Measurements from ENCODE around the gene CABP2.
"Not testable (repeated sequence)": the region's sequence is repeated elsewhere in the genome, so short reads cannot be mapped to it uniquely, and the experiment has no call there.

The CABP2 gene

DNA sequence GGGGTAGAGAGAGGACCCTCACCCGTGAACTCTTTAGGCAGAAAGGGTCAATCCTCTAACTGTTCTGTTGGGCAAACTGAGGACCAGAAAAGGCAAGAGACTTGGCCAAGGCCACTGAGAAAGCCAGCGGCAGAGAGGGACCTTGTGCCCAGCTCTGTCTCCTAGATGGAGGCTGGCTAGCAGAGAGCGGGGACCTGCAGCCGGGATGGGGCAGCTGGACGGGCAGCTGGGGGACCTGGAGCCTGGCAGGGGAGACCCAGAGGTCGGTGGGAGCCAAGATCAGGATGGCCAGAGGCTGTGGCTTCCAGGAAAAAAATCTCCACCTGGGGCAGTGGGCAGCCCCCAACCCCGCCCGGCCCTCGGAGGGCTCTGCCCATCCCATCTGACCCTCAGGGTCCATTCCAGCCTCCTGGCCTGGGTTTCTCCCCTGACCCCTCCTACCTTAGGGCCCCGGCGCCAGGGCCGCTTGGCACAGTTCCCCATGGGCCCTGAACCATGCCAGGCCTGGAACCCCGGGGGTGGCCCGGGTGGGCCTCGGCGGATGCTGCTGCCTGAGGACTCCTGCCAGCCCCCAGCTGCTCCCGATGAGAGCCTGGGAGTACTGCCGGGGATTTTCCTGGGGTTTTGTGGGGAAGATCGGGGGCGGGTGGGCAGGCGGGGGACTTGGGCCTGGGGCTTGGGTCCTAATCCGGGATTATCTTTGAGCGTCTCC, at the start of gene CABP2:
Gene CABP2, minus strand, starts transcription at position 603 of the 712 bp plus-strand sequence. Its CDS starts 120 bp downstream, at position 483.
- no peak for DNase-seq (ENCODE audit: low read depth in 2 of 2)

GRCh38 chr11:67572747-67573419, 49.6 kb upstream of the CABP2 start:
- DNase-seq (ENCODE audit: low read depth in 2 of 2), result no peak

DNA sequence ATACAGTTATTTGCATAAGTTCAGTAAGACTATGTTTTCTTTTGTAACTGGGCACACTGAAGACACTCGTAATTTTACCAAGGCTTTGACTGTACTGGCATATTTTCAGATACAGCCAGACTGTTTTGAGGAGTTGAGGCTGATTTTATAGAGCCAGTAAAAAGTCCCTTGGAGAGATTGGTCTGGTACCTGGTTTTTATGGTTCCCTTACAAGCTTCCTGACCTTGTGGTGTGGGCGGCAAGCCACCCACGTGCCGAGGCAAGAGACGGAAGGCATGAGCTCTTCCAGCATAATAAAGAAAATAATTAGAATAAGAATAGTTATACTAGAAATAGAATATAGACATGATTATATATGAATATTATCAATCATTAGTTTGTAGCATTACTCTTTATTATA, 49.1 kb upstream of the CABP2 start:
- no peak for DNase-seq (ENCODE audit: low read depth in 2 of 2)

DNA sequence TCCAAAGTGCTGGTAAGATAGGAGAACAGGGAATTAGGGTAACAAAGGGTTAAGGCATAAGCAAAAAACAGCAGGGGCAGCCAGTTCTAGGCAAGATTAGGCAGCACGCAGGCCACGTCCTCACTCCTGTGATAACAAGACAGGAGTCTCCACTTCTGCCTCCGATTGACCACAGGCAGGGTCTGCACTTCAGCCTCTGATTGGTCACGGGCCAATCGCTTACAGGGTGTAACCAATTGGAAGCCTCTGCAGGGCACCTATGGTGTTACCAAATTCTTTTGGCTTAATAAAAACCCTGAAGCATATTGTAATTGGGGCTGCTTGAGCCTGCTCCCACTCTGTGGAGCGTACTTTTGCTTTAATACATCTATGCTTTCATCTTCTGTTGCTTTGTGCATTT, 48.2 kb upstream of the CABP2 start:
- DNase-seq (ENCODE audit: low read depth in 2 of 2), result no peak

GRCh38 chr11:67564230-67564629, 41.0 kb upstream of the CABP2 start:
- DNase-seq (ENCODE audit: low read depth in 2 of 2), result no peak

- DNase-seq (ENCODE audit: low read depth in 2 of 2), result not testable (repeated sequence)
Measured at GRCh38 chr11:67563705-67564114, 40.5 kb upstream of the CABP2 start.

- no peak for DNase-seq (ENCODE audit: low read depth in 2 of 2)
Measured at GRCh38 chr11:67562963-67563704, 39.9 kb upstream of the CABP2 start.

- no peak for DNase-seq (ENCODE audit: low read depth in 2 of 2)
Measured at GRCh38 chr11:67561971-67562619, 38.8 kb upstream of the CABP2 start.

- DNase-seq (ENCODE audit: low read depth in 2 of 2), result no peak
Measured at GRCh38 chr11:67558084-67558772, 35.0 kb upstream of the CABP2 start.

GRCh38 chr11:67556244-67556643, 33.0 kb upstream of the CABP2 start:
- no peak for DNase-seq (ENCODE audit: low read depth in 2 of 2)

DNA sequence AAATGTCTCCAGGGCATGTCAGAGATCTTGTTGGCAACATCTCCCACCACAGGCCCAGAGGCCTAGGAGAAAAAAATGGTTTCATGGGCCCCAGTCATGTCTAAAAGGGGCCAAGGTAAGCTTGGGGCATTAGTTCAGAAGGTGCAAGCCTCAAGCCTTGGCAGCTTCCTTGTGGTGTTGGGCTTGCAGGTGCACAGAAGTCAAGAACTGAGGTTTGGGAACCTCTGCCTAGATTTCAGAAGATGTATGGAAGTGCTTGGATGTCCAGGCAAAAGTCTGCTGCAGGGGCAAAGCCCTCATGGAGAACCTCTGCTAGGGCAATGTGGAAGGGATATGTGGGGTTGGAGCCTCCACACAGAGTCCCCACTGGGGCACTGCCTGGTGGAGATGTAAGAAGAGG, 28.5 kb upstream of the CABP2 start:
- not testable (repeated sequence) for DNase-seq (ENCODE audit: low read depth in 2 of 2)

DNA sequence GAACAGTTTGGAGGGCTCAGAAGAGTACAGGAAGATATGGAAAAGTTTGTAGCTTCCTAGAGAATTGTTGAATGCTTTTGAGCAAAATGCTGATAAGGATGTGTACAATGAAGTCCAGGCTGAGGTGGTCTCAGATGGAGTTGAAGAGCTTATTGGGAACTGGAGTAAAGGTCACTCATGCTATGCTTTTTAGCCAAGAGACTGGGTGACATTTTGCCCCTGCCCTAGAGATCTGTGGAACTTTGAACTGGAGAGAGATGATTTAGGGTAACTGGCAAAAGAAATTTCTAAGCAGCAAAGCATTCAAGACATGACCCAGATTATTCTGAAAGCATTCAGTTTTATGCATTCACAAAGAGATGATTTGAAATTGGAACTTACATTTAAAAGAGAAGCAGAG, 27.9 kb upstream of the CABP2 start:
- DNase-seq (ENCODE audit: low read depth in 2 of 2), result no peak

GRCh38 chr11:67548555-67549110, 25.4 kb upstream of the CABP2 start:
- no peak for DNase-seq (ENCODE audit: low read depth in 2 of 2)

- not testable (repeated sequence) for DNase-seq (ENCODE audit: low read depth in 2 of 2)
Measured at GRCh38 chr11:67548112-67548511, 24.9 kb upstream of the CABP2 start.

DNA sequence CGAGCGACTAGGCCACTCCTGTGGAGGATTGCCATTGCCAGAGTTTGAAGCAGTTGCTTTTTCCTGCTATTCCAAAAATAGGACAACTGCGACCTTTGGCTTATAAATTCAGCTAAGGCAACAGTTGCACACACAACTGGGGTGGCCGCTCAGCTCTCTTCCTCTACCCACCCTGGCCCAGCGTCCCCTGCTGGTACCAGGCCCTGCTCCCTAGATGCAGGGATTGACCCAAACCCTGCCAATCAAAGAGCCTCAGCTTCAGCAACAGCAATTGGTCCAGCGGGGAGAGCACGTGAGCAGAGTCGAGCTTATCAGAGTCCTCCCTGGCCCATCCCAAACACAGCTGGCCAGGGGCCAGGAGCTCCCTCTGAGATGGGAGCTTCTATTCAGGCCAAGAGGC, 22.0 kb upstream of the CABP2 start:
- no peak for DNase-seq (ENCODE audit: low read depth in 2 of 2)

DNA sequence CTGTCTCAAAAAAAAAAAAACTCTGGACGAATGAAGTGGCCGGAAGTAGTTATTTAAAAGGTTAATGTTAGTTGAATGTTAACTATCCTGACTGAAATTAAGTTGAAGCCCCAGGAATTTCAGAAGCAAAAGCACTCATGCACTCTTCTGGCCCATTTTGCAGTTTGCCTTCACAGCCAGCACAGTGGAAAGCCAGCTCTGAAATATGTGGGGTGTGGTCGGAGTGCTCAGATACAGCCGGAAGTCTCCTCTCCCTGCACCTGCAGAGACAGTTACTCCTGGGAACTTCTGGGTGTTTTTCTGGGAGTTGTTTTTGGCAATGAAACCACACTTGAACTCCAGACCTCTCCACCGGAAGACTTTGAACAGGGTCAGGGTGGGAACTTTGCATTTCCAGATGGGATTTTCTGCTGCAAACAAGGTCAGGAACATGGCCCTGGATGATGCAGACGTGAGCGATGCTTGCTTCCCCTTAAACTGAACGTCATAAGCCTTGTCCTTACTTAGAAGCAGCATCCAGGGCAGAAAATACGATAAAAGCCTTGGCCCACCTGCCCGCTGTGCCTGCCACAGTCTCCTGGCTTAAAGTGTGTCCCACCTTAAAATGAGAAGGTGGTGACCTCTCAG, 21.5 kb upstream of the CABP2 start:
- no peak for DNase-seq (ENCODE audit: low read depth in 2 of 2)

GRCh38 chr11:67543585-67543984, 20.3 kb upstream of the CABP2 start:
- DNase-seq (ENCODE audit: low read depth in 2 of 2), result no peak

GRCh38 chr11:67542971-67543370, 19.7 kb upstream of the CABP2 start:
- no peak for DNase-seq (ENCODE audit: low read depth in 2 of 2)

GRCh38 chr11:67542169-67542568, 18.9 kb upstream of the CABP2 start:
- no peak for DNase-seq (ENCODE audit: low read depth in 2 of 2)

DNA sequence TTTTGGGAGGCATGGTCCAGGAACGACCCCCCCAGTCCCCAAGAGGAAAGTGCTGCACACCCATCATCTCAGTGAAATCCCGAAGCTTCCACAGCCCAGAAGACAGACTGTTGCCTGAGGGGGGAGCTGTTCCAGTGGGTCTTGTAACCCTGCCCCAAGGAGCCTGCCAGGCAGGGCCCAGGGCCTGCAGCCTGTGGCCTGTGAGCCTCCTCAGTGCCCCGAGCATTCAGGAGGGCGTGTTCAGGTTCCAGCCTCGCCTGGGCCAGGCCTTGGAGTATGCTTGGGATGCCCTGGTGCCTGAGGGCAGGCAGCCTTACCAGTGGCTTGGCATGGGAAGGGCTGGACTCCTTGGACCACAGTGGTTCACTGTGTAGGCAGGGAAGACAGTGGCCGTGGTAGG, 18.0 kb upstream of the CABP2 start:
- no peak for DNase-seq (ENCODE audit: low read depth in 2 of 2)

- DNase-seq (ENCODE audit: low read depth in 2 of 2), result no peak
Measured at GRCh38 chr11:67539550-67539949, 16.3 kb upstream of the CABP2 start.

Measured in stimulated activated CD4-positive, alpha-beta T cell treated with anti-CD3 and anti-CD28 coated beads, Interleukin-1b, Interleukin-23, amount 100 ng/mL, for 4 hours (primary cell).